Urinary bladder (tissue), 4 donors: ENCODE measurements around the gene MRPL34. TPM values are rescaled to one million over a fixed set of nuclear protein-coding genes. Genes with fewer than 3 reads are reported as not detected.

ENCODE experiments used
- DNase-seq: peaks from one replicate; pipeline ENCODE4 v3.0.0-alpha.2; 2015; ENCODE audit errors: extremely low spot score
- H3K27ac ChIP-seq: one replicate; pipeline ENCODE4 v1.5.1; 2013; ENCODE audit warnings: low read depth, mild to moderate bottlenecking, moderate library complexity
- H3K36me3 ChIP-seq: one replicate; pipeline ENCODE4 v1.6.1; 2013; ENCODE audit warnings: mild to moderate bottlenecking, moderate library complexity; ENCODE audit not compliant: insufficient read depth
- H3K4me1 ChIP-seq: one replicate; pipeline ENCODE4 v1.6.1; 2013; ENCODE audit warnings: mild to moderate bottlenecking, moderate library complexity; ENCODE audit not compliant: insufficient read depth
- H3K4me3 ChIP-seq: one replicate; pipeline ENCODE4 v1.5.1; 2013; ENCODE audit warnings: low read depth, low read length
- WGBS: extraction: QIAGEN DNeasy Blood & Tissue Kit; methylation state at CpG from one replicate; pipeline ENCODE4 v1.1.7; 2013; 5-methylcytosine and 5-hydroxymethylcytosine counted together
- polyA plus RNA-seq: library from polyadenylated mRNA; stranded (reverse); fragments of 200-250 nt; gene quantifications from one replicate; pipeline ENCODE4 v1.2.3, GENCODE V29; 2013
- total RNA-seq: library from RNA; depleted of rRNA; stranded (reverse); fragments of >200 nt; gene quantifications from one replicate; pipeline ENCODE4 v1.2.3, GENCODE V29; 2014
- donor health status: healthy with polysubstance abuse.
- donor health status: healthy.

MRPL34 gene
- total RNA-seq (6.1 TPM), polyA plus RNA-seq (146 TPM)

DNA sequence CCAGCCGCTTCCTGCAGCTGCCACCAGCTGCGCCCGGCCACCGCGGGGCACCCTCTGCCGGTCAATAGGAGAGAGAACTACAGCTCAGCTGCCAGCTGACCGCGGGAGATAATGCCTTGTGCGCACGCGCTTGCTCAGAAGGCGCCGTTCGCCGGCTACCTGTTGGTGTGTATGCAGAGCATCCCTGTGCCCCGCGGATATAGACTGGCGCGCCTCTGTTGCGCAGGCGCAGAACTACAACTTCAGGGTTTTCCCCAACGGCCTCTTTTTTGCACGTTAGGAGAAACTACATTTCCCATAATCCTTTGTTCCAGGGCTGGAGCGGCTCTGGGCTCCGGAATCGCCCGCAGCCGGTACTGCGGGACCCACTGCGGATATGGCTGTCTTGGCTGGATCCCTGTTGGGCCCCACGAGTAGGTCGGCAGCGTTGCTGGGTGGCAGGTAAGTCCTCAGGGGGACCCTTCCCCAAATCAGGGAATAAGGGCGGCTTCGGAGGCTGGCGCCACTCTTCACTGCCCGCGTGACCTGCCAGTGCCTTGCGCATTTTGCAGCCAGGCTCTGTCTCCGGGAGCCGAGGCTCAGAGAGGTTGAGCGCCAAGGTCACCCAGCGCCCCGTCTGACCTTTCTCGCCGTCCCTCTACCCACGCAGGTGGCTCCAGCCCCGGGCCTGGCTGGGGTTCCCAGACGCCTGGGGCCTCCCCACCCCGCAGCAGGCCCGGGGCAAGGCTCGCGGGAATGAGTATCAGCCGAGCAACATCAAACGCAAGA is at the start of gene MRPL34:
Gene MRPL34, plus strand, starts transcription at position 356 of the 768 bp plus-strand sequence. Its CDS starts 21 bp downstream, at position 377.
- H3K4me1 ChIP-seq: no peaks in the 10 kb centered on the region
- peak within 1 kb of the TSS; percentile 89 for H3K27ac ChIP-seq
- peak; percentile 96 for DNase-seq
- peak within 1 kb of the TSS; percentile 58 for H3K4me3 ChIP-seq
- WGBS: under 1% methylated on average over 55 of the region's 55 CpGs
- no peaks in the 10 kb centered on the region for H3K36me3 ChIP-seq

DNA sequence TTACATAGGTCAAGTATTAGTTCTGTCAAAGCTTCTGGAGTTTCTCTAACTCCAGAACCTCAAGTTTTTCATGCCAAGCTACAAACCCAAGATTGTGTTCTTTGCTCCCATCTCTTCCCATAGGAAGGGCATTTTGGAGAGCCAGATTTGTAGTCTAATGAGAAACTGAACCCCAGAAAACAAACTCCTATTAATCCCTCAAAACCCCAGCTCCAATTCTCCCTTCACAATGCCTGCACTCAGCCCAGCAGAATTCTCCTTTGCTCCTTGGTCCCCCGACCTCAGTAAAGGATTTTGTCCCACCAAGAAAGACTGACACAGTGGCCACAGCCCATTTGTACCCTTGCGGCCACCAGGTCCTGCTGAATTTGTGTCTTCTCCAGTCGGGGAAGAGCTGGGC is 49.5 kb upstream of the MRPL34 start:
- DNase-seq: no peak
- Histone ChIP-seq H3K4me1 (no peaks in the 10 kb centered on the region), H3K36me3 (no peaks in the 10 kb centered on the region), H3K4me3 (no peak overlapping the region), H3K27ac (no peak overlapping the region)
- WGBS: 81% methylated on average over 3 of the region's 3 CpGs

DNA sequence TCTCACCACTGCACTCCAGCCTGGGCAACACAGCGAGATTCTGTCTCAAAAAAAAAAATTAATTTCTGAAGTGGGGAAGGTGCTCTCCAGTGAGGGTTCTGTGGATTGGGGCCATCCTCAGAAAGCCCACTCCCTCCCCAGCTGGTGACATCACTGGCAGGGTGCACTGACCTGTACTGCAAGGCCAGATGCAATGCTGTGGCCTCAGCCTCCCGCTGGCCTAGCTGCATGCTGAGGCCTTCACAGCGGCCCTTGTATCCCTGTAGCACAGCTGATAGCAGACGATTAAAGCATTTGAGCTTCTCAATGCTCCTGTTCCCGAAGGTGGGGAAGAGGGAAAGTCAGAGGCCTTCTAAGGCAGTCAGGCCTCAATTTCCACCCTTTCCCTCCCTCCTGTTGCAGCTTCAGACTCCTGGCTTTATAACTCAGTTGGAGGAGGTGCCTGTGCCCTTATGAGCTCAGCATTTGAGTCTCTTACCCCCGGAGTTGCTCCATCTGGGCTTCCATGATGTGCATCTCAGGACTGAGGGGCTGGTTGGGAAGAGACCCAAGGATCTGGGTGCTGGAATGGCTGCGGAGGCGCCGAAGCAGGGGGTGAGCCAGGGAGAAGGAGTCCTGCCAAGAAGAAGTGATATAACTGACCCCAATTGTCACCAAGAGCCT is 46.4 kb upstream of the MRPL34 start:
- Histone ChIP-seq H3K4me3 (no peak overlapping the region), H3K4me1 (no peaks in the 10 kb centered on the region), H3K36me3 (no peaks in the 10 kb centered on the region), H3K27ac (no peak overlapping the region)
- no peak for DNase-seq
- WGBS: 90% methylated on average over 9 of the region's 9 CpGs

DNA sequence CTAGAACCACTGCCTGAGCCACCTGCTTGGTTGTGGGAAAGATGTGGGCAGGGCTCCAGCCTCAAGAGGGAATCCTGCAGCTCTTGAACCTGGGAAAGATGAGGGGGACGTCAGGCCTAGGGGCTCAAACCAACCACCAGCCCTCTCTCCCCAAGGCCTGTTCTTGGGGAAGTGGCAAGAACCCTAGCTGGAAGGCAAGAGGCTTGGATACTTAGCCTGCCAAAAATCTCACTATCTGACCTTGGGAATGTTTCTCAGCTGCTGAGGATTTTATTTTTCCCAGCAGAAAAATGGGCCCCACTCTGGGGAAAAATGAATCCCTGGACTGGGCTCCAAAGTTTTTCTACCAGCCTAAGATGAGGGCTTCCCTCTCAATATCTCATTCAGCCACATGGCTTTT is 45.7 kb upstream of the MRPL34 start:
- no peak overlapping the region for H3K4me3 ChIP-seq
- no peaks in the 10 kb centered on the region for H3K4me1 ChIP-seq
- no peak for DNase-seq
- H3K27ac ChIP-seq: no peak overlapping the region
- WGBS: 43% methylated on average over 1 of the region's 1 CpG
- no peaks in the 10 kb centered on the region for H3K36me3 ChIP-seq

DNA sequence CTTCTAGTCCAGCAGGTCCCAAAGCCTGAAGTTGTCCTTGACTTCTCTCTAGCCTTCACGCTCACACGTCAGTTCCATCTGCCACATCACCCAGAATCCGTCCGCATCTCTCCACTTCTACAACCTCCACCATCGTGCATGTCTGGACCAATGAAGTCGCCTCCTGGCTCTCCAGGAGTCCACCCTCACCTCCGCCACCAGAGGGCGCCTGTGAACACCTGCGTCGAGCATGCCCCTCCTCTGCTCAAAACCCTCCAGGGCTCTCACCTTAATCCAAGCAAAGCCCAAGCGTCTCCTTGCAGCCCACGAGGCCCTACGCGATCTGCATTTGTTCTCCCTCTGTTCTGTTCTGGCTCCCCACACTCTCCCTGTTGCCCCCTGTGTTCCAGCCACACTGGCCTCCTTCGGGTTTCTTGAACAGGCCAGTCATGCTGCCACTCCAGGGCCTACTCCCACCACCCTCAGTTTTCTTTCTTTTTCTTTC is 44.8 kb upstream of the MRPL34 start:
- DNase-seq: no peak
- no peak overlapping the region for H3K4me3 ChIP-seq
- no peak overlapping the region for H3K27ac ChIP-seq
- H3K36me3 ChIP-seq: no peaks in the 10 kb centered on the region
- no peaks in the 10 kb centered on the region for H3K4me1 ChIP-seq
- WGBS: 23% methylated on average over 15 of the region's 15 CpGs

DNA sequence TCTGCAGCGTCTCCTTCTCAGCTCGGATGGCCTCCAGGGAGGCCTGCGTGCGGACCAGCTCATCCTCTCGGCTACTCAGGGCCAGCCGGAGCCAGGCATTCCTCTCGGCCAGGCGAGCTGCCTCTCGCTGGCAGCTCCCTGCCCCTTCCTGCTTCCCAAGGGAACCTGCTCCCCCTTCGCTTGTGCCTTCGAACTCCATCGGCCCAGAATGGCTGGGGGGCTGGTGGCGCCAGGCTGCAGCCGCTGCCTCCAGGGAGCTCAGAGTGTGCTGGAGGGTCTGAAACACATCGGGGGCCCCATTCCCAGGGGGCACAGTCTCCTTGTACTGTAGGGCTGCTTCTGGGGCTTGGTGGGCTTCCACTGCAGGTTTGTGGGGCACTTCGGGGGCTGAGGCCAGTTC is 43.1 kb upstream of the MRPL34 start:
- Histone ChIP-seq H3K27ac (no peak overlapping the region), H3K36me3 (no peaks in the 10 kb centered on the region), H3K4me1 (no peaks in the 10 kb centered on the region), H3K4me3 (no peak overlapping the region)
- DNase-seq: no peak
- WGBS: 63% methylated on average over 16 of the region's 16 CpGs

DNA sequence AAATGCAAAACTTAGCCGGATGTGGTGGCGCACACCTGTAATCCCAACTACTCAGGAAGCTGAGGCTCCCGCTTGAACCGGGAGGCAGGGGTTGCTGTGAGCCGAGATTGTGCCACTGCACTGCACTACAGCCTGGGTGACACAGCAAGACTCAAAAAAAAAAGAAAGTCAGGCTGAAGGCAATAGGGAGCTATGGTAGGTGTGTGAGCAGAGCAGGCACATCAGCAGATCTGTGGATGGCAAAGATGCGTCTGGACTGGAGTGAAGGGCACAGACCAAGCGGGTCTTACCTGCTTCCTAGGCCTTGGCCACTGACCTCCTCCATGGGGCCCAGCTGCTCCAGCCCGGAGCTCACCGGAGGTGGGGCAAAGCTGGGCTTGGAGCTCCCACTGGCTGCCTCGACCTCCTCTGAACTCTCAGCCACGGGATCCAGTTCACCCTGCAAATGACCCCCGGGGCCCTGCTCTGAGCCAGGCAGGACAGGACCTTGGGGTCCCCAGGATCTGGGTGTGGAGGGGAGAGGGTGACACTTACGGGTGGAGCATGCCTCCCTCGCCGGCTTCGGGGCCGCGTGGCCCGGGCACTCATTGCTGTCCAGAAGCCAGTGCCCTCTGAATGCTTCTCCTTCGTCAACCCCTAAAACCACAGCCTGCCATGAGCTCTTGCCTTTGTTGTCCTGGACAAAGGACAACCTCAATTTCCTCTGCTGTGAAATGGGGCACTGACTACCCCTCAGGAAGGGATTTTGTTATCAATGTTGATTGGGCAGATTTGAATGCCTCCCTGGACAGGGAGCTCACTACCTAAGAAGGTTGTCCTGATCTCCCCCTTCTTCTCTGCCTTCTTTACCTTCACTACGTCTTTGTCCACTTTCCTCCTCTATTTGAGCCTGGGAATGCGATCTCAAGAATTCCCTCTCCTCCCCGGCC is 41.7 kb upstream of the MRPL34 start:
- DNase-seq: no peak
- H3K4me3 ChIP-seq: peak overlapping the region; percentile 2
- H3K4me1 ChIP-seq: peaks cover 2% of the 10 kb centered on the region
- 85% methylated on average over 23 of the region's 23 CpGs for WGBS
- no peaks in the 10 kb centered on the region for H3K36me3 ChIP-seq
- H3K27ac ChIP-seq: no peak overlapping the region

DNA sequence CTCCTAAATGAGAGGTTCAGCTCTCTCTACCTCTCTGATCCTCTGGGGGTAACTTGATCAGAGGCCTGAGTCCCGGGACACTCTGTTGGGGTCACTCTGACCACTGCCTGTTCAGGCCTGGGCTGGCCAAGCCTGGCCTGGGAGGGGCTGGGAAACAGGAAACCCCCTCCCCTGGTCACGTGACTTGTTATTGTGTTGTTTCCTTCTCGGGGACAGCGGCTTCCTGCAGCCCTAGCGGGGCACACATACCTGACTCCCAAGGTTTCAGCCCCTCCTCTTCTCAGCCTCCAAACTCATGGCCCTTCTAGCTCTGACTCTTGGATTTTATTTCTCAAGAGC is 41.1 kb upstream of the MRPL34 start, which contains the start of gene USHBP1:
Gene USHBP1, minus strand, starts transcription at position 105 of the 339 bp plus-strand sequence. CDS start 446 bp downstream, outside the sequence.
- no peak for DNase-seq
- H3K27ac ChIP-seq: no peak within 1 kb of the TSS
- H3K36me3 ChIP-seq: no peaks in the 10 kb centered on the region
- 34% methylated on average over 5 of the region's 5 CpGs for WGBS
- H3K4me1 ChIP-seq: peaks cover 2% of the 10 kb centered on the region
- peak within 1 kb of the TSS; percentile 2 for H3K4me3 ChIP-seq

DNA sequence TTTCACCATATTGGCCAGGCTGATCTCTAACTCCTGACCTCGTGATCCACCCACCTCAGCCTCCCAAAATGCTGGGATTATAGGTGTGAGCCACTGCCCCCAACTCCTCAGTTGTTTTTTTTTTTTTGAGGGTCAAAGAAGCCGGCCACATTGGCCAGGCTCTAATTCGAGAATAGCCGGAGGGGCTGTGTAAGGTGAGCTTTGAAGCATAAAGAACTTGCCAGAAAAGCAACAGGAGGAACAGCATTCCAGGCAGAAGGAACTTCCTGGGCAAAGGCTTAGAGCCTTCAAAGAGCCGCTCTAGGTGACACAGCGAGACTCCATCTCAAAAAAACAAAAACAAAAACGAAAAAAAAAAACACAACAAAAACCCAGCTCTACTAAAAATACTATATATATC is 39.6 kb upstream of the MRPL34 start:
- Histone ChIP-seq H3K27ac (no peak overlapping the region), H3K4me3 (no peak overlapping the region), H3K36me3 (no peaks in the 10 kb centered on the region), H3K4me1 (peaks cover 2% of the 10 kb centered on the region)
- WGBS: 92% methylated on average over 7 of the region's 7 CpGs
- no peak for DNase-seq

DNA sequence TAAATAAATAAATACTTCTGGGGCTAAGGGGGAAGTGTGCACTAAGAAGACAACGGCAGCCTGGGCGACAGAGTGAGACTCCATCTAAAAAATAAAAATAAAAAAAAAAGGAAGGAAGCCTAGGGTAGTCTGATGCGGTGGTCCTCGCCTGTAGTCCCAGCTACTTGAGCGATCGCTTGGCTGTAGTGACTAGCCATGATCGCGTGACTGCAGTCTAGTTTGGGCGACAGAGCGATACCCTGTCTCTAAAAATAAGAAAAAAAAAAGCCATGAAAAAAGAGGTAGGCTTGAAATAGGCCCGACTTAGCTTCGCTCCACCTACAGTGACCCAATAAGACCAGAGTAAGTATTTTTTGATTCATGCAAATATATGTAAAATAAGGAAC is 39.1 kb upstream of the MRPL34 start:
- no peak overlapping the region for H3K27ac ChIP-seq
- WGBS: 77% methylated on average over 12 of the region's 12 CpGs

DNA sequence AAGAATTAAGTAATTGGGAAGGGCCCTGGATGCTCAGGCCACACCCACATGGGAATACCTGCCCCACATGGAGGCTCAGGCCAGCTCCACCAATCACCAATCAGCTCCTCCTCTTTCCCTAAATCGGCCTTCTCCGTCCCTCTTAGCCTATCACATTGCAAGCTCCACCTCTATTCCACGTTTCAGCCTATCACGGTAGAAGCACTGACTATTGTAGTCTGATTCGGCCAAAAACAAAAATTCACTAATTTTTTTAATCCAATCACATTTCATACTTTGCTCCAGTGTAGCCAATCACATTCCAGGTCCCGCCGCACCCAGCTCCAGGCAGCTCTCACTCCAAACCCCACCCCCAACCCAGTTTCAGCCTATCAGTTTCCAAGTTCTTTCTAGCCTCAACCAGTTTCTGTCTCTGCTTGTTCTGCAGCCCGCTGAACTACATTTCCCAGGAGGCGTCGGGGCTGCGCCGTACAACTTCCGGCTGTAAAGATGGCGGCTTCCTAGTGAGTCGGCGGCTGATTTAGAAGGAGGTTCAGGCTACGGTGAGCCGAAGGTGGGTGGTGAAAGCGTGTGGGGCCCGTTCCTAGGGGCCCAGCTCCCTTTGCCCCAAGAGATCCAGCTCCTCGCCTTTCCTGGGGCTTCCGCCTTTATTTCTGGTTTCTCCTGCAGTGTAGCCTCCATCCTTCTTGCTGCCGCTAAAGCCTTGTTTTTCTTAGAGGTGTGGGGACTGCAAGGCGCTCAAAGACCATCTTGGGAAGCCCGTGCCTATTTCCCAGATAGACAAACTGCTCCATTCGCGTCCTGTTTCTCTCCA is 38.5 kb upstream of the MRPL34 start, which contains the start of gene BABAM1:
Gene BABAM1, plus strand, starts transcription at position 469 of the 814 bp plus-strand sequence. CDS start 1,364 bp downstream, outside the sequence.
- DNase-seq: peak; percentile 99
- peak within 1 kb of the TSS; percentile 61 for H3K4me3 ChIP-seq

More for the DNA sequence above, 39.1 kb upstream of the MRPL34 start:
- Histone ChIP-seq H3K36me3 (no peaks in the 10 kb centered on the region), H3K4me3 (no peak overlapping the region), H3K4me1 (peaks cover 2% of the 10 kb centered on the region)
- no peak for DNase-seq

DNA sequence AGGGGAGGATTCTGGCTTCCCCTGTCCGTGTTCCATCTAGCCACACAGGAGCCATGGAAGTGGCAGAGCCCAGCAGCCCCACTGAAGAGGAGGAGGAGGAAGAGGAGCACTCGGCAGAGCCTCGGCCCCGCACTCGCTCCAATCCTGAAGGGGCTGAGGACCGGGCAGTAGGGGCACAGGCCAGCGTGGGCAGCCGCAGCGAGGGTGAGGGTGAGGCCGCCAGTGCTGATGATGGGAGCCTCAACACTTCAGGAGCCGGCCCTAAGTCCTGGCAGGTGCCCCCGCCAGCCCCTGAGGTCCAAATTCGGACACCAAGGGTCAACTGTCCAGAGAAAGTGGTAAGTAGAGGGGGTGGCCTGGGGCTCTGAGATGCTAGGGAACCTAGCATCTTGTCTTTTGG is 36.9 kb upstream of the MRPL34 start:
- Histone ChIP-seq H3K4me3 (no peak overlapping the region), H3K27ac (no peak overlapping the region), H3K36me3 (no peaks in the 10 kb centered on the region), H3K4me1 (peaks cover 2% of the 10 kb centered on the region)
- WGBS: 96% methylated on average over 13 of the region's 13 CpGs
- DNase-seq: no peak

More for the DNA sequence above, 38.5 kb upstream of the MRPL34 start, which contains the start of gene BABAM1:
- H3K4me1 ChIP-seq: peaks cover 2% of the 10 kb centered on the region
- H3K36me3 ChIP-seq: no peaks in the 10 kb centered on the region
- under 1% methylated on average over 27 of the region's 27 CpGs for WGBS
- H3K27ac ChIP-seq: no peak within 1 kb of the TSS
